HG03025 (cell line): Measurements from ENCODE around the gene ADGRG4.

Experiments
- ATAC-seq: cut with Tn5 transposase; IDR thresholded peaks from one replicate; pipeline ENCODE4 v1.9.1; 2021; ENCODE audit warnings: mild to moderate bottlenecking, moderate library complexity; ENCODE audit not compliant: unreplicated experiment, low FRiP score

The ADGRG4 gene

GRCh38 chrX:136457303-136457917 lies 156.6 kb downstream of the ADGRG4 start:
- ATAC-seq = no peak

GRCh38 chrX:136464589-136464988 lies 163.8 kb downstream of the ADGRG4 start:
- ATAC-seq = no peak
